ENCODE data around the gene OLFML3. TPM values are rescaled to one million over a fixed set of nuclear protein-coding genes. Genes with fewer than 3 reads are reported as not detected.

Gene OLFML3
- total and polyA plus RNA-seq, 2 of the 13 experiments (the other 11 are each of a cell fraction or from before 2014, with no cell fraction given), result 2.0 to 5.1 TPM

- ChIA-PET CTCF (ENCODE audit: low intra/inter-chr PET ratio, low total read pairs) (no interaction called here), POLR2A (no interaction called here)
- Histone ChIP-seq H3K4me3 (replicated peaks in 1 of 3; ENCODE audit: insufficient read depth in 1 of 3, low read depth in 2 of 3, low read length in 3 of 3) (no peak overlapping the region), H2AFZ (ENCODE audit: low read length) (no peak overlapping the region), H4K20me1 (ENCODE audit: insufficient read depth, low read length) (no peaks in the 10 kb centered on the region), H3K79me2 (ENCODE audit: insufficient read depth, low read length) (no peaks in the 10 kb centered on the region), H3K4me1 (ENCODE audit: insufficient read depth, low read length) (0 out of 2 replicates have a peak, but pooled peaks cover 4% of the 10 kb centered on the region), H3K9ac (ENCODE audit: insufficient read depth, low read depth, low read length) (no peak overlapping the region), H3K4me2 (ENCODE audit: low read depth, low read length) (no peak overlapping the region), H3K27me3 (ENCODE audit: control insufficient read depth in 1 of 2, insufficient read depth in 2 of 2, low read length in 2 of 2) (no peaks in the 10 kb centered on the region), H3K36me3 (replicated peaks in 1 of 2; ENCODE audit: control insufficient read depth in 1 of 2, insufficient read depth in 2 of 2, low read length in 2 of 2) (no peaks in the 10 kb centered on the region), H3K9me3 (ENCODE audit: low read length) (peaks cover 12% of the 10 kb centered on the region), H3K27ac (ENCODE audit: extremely low read length, insufficient read depth, low read length) (no peak overlapping the region)
- BruUV-seq (replicated peaks), result no TSS peak
- WGBS (ENCODE audit: low lambda C conversion rate), result 2% methylated on average over 2 of the region's 2 CpGs
- no peak for TF ChIP-seq ZNF598 (CRISPR knock-in tag; IDR thresholded peaks at IDR 0.05; ENCODE audit: borderline replicate concordance)
- TF ChIP-seq ZSCAN20 (CRISPR knock-in tag; IDR thresholded peaks at IDR 0.05; ENCODE audit: borderline replicate concordance), result no peak
- TF ChIP-seq RCOR2 (CRISPR knock-in tag; IDR thresholded peaks at IDR 0.05), result no peak
- no peak for TF ChIP-seq TBX2 (CRISPR knock-in tag; IDR thresholded peaks at IDR 0.05; ENCODE audit: borderline replicate concordance)
- TF ChIP-seq KLF13 (CRISPR knock-in tag; IDR thresholded peaks at IDR 0.05), result no peak
- no peak for TF ChIP-seq TCF7L2 (IDR thresholded peaks at IDR 0.05; ENCODE audit: low read depth, low read length)
- no peak for TF ChIP-seq SATB2 (CRISPR knock-in tag; IDR thresholded peaks at IDR 0.05)
- TF ChIP-seq TGIF2 (CRISPR knock-in tag; IDR thresholded peaks at IDR 0.05), result no peak
- no peak for TF ChIP-seq TSC22D2 (CRISPR knock-in tag; IDR thresholded peaks at IDR 0.05; ENCODE audit: borderline replicate concordance)
- no peak for TF ChIP-seq FOXM1 (CRISPR knock-in tag; IDR thresholded peaks at IDR 0.05)
- no peak for TF ChIP-seq ZNF576 (CRISPR knock-in tag; IDR thresholded peaks at IDR 0.05)
- no peak for TF ChIP-seq ZFP36L2 (CRISPR knock-in tag; IDR thresholded peaks at IDR 0.05)
- TF ChIP-seq ZSCAN21 (CRISPR knock-in tag; IDR thresholded peaks at IDR 0.05; ENCODE audit: borderline replicate concordance), result no peak
- no peak for TF ChIP-seq TFE3 (CRISPR knock-in tag; IDR thresholded peaks at IDR 0.05)
- no peak for TF ChIP-seq RBM22 (optimal IDR thresholded peaks at IDR 0.05; ENCODE audit: low read length)
- TF ChIP-seq SRY (CRISPR knock-in tag; IDR thresholded peaks at IDR 0.05), result no peak
- no peak for TF ChIP-seq RARA (CRISPR knock-in tag; IDR thresholded peaks at IDR 0.05)
- no peak for TF ChIP-seq YEATS4 (CRISPR knock-in tag; IDR thresholded peaks at IDR 0.05; ENCODE audit: borderline replicate concordance)
- no peak for TF ChIP-seq YEATS2 (CRISPR knock-in tag; IDR thresholded peaks at IDR 0.05; ENCODE audit: borderline replicate concordance)
- in situ Hi-C loops (cut with HindIII; ENCODE audit: extremely low pct_ligation_motif_present, low pct_unique_long_range_greater_than_20kb), result no loop called here
- ATAC-seq (no peak), DNase-seq (ENCODE audit: low spot score) (no peak), FAIRE-seq (no peak)
- intact Hi-C loops (cut with micrococcal nuclease; ENCODE audit: unreplicated experiment), result no loop called here
Measured at GRCh38 chr1:113990530-113990929, 11.3 kb downstream of the OLFML3 start.

Data from HepG2 (cell line).